Astrocyte (in vitro differentiated cells and primary cell): ENCODE results near the gene FOXP3.

Source experiments
- CTCF ChIP-seq: IDR thresholded peaks from 2 replicates; pipeline ENCODE4 v1.5.1; 2011; ENCODE audit warnings: low read depth, mild to moderate bottlenecking, inconsistent platforms, low read length, moderate library complexity; ENCODE audit not compliant: insufficient read depth
- EZH2 ChIP-seq: IDR thresholded peaks from 2 replicates; pipeline ENCODE4 v1.6.1; 2012; ENCODE audit warnings: mild to moderate bottlenecking, low read length, inconsistent platforms; ENCODE audit not compliant: insufficient read depth

- TF ChIP-seq CTCF: no peak
- no peak for TF ChIP-seq EZH2
Observed at GRCh38 chrX:49237060-49237459, 27.4 kb downstream of the FOXP3 start.
